Nephron progenitor cell (in vitro differentiated cells): ENCODE results near the gene PPP1R26.
"Not testable (repeated sequence)": the region's sequence is repeated elsewhere in the genome, so short reads cannot be mapped to it uniquely, and the experiment has no call there.

Source experiments
- DNase-seq: peaks from one replicate; pipeline ENCODE4 v3.0.0; 2021
- H3K27ac Mint-ChIP-seq: 2 replicates; pipeline ENCODE4 v1.8.0; 2021; ENCODE audit warnings: mild to moderate bottlenecking, moderate library complexity, mixed read lengths
- H3K27me3 Mint-ChIP-seq: 2 replicates; pipeline ENCODE4 v1.8.0; 2021; ENCODE audit warnings: mild to moderate bottlenecking, low read depth, mixed read lengths; ENCODE audit not compliant: poor library complexity
- H3K36me3 Mint-ChIP-seq: 2 replicates; pipeline ENCODE4 v1.8.0; 2021; ENCODE audit warnings: low read depth, mixed read lengths
- H3K4me1 Mint-ChIP-seq: 2 replicates; pipeline ENCODE4 v1.8.0; 2021; ENCODE audit warnings: mixed read lengths
- H3K4me3 Mint-ChIP-seq: 2 replicates; pipeline ENCODE4 v1.8.0; 2021; ENCODE audit warnings: mild to moderate bottlenecking, moderate library complexity, mixed read lengths
- H3K9me3 Mint-ChIP-seq: 2 replicates; pipeline ENCODE4 v1.8.0; 2021; ENCODE audit warnings: mild to moderate bottlenecking, moderate library complexity, mixed read lengths
- TF ChIP-seq, protein P1 (sequence below): fragments of 200-600 bp; sonication (generic); IDR thresholded peaks from 2 replicates; pipeline ENCODE4 v1.5.0; 2021; ENCODE audit warnings: antibody characterized with exemption

PPP1R26 gene

DNA sequence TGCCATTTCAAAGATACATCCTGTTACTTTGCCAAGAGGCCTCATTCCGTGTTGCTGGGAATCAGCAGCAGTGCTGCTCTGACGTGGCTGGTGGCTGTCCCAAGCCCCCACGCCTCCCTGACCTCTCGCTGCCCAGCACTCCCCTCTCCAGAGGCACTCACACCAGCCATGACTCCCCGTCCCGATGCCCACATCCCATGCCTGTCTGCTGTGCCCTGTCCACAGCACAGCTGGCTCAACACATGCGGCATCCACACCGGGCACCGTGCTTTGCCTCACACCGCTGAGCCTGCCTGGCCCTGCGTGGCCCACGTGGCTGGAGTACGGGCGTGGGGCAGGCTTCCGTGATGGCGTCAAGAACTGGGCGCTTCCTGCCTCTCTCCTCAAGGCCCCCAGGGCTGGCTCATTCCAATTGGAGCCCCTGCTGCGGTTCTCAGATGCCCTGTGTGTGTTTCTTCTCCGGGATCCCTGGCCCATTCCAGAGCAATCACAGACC, 33.8 kb downstream of the PPP1R26 start:
- Mint-ChIP-seq H3K27me3 (peaks cover 14% of the 10 kb centered on the region), H3K9me3 (peaks cover 23% of the 10 kb centered on the region), H3K4me1 (peaks cover 41% of the 10 kb centered on the region), H3K27ac (peak overlapping the region; percentile 57), H3K36me3 (peaks cover 10% of the 10 kb centered on the region), H3K4me3 (no peak overlapping the region)
- TF ChIP-seq, protein P1, sequence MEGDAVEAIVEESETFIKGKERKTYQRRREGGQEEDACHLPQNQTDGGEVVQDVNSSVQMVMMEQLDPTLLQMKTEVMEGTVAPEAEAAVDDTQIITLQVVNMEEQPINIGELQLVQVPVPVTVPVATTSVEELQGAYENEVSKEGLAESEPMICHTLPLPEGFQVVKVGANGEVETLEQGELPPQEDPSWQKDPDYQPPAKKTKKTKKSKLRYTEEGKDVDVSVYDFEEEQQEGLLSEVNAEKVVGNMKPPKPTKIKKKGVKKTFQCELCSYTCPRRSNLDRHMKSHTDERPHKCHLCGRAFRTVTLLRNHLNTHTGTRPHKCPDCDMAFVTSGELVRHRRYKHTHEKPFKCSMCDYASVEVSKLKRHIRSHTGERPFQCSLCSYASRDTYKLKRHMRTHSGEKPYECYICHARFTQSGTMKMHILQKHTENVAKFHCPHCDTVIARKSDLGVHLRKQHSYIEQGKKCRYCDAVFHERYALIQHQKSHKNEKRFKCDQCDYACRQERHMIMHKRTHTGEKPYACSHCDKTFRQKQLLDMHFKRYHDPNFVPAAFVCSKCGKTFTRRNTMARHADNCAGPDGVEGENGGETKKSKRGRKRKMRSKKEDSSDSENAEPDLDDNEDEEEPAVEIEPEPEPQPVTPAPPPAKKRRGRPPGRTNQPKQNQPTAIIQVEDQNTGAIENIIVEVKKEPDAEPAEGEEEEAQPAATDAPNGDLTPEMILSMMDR = no peak
- no peak for DNase-seq

DNA sequence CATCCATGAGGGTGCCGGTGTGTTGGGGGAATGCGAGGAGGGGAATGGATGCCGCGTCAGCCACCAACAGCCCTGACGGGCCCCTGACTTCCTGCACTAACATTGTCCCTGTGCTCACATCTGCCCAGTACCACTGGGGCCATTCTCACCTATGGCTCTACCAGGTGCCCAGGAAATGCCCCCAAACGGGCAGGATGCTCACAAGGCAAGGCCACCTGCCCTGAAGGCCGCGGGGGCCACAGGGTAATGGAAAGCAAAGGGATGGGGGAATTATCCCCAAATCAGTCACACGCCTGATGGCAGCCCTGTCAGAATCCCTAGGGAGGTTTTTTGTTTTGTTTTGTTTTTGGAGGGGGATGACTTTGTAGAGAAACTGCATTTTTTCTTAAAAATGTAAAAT, 34.3 kb downstream of the PPP1R26 start:
- Mint-ChIP-seq H3K4me1 (peaks cover 44% of the 10 kb centered on the region), H3K27ac (peak overlapping the region; percentile 57), H3K27me3 (peaks cover 14% of the 10 kb centered on the region), H3K9me3 (peaks cover 19% of the 10 kb centered on the region)
- not testable (repeated sequence) for H3K4me3 Mint-ChIP-seq, DNase-seq, H3K36me3 Mint-ChIP-seq

DNA sequence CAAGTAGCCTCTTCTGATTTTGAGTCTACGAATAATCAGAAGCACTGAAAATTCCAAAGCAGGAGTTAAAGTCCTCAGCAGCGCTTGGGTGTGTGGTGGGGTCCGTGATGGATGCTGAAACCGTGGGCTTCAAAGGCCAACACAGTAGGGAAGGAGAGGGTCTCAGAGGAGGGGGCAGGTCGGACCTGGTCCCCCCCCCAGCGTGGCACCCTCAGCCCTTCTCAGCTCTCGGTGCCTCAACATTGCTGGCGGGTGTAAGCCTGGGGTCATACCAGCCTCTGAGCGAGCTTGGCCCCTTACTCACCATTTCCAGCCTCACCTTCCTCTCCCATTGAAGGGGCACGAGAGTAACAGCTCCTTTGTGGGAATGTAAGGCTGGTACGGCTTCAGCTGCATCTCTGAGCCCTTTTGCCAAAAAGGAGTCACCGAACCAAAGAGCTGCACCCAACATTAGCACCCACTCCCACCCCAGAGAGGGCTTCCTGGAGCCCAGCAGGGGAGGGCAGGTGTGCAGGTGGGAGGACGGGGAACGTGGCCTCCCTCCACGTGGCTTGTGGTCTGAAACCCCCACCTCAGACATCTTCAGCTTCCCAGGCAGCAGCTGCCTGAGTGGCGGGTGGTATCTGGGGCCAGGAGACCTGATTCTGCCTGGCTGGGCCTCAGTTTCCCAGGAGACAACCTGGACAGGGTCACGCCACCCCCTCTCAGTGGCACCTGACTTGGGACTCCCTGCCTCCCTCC, 34.9 kb downstream of the PPP1R26 start:
- Mint-ChIP-seq H3K4me1 (peaks cover 44% of the 10 kb centered on the region), H3K4me3 (no peak overlapping the region), H3K27ac (no peak overlapping the region), H3K27me3 (peaks cover 14% of the 10 kb centered on the region), H3K36me3 (peaks cover under 1% of the 10 kb centered on the region), H3K9me3 (peaks cover 18% of the 10 kb centered on the region)
- DNase-seq = no peak
- TF ChIP-seq, protein P1 = no peak

DNA sequence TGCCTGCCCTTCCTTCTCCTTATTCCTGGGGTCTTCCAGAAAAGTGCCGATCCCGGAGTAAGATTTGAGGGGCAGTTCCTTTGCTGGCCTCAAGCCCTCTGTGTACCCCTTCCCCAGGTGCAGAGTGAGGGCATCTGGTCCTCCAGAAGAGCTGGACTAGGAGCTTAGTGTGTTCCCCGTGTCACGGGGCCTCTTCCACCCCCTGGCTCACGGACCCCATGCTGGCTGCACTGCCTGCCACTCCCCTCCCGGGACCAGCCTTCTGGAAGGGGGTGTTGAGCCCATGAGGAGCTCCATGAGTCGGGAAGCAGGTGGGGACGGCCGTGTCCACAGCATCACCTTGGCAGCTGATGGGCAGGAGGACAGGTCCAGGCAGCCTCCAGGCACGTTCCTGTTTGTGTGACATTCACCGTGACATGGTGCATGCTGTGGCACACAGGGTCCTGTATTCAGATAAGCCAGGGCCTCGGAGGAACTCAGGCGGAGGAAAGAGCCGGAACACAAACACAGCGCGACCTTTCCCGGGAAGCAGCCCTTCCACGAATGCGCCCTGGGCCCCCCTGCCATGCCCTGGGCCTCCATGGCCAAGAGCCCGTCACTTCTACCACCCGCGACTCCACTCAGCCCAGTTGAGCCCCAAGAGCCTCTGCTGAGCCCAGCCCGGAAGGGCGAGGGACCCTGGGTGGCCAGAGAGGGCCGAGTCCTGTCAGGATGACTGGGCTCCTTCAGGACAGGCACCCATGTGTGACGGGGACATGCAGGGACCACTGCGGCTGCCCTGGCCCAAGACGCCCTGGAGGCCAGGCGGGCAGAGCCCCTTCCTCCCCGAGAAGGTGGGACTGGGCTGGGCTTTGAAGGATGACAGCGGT, 35.7 kb downstream of the PPP1R26 start:
- peaks cover 14% of the 10 kb centered on the region for H3K27me3 Mint-ChIP-seq

DNA sequence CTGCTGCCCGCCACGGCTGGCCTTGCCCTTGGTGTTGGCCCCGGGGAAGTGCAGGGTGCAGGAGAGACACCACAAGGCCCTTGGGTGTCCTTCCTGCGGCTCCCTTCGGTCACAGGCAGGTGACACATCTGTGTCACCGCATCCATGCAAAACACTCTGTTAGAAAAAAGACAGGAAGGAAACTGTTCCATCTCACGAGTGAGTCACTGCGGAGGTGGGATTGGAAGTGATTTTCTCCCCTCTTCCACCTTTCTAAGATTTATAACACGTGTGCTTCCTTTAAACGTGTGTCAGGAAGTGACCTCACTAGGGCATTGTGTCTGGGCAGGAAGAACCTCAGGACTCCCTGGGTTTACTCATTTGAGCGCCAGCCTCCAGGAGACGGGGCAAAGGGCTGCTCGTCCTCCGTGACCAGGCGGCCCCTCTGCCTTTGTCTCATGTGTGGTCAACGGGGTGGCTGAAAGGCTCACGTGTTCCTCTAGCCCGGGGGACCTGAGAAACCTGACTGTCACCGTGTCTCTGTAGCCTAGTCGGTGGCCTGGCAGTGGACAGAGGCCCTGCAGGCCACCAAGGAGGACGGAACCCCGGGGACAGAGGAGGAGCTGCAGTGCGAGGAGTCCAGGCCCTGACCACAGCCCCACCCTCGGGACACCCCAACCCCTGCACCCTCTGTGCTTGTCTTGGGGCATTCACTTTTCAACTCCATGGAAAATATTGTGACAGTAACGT, 36.7 kb downstream of the PPP1R26 start:
- H3K4me1 Mint-ChIP-seq = peaks cover 44% of the 10 kb centered on the region
- H3K4me3 Mint-ChIP-seq = no peak overlapping the region
- no peak for DNase-seq
- no peak overlapping the region for H3K27ac Mint-ChIP-seq
- H3K9me3 Mint-ChIP-seq = peaks cover 10% of the 10 kb centered on the region
- TF ChIP-seq, protein P1 = no peak
- H3K36me3 Mint-ChIP-seq = no peaks in the 10 kb centered on the region
- peaks cover 18% of the 10 kb centered on the region for H3K27me3 Mint-ChIP-seq

More for the DNA sequence above, 35.7 kb downstream of the PPP1R26 start:
- Mint-ChIP-seq H3K9me3 (peaks cover 15% of the 10 kb centered on the region), H3K4me3 (no peak overlapping the region), H3K4me1 (peaks cover 44% of the 10 kb centered on the region), H3K36me3 (no peaks in the 10 kb centered on the region), H3K27ac (no peak overlapping the region)
- TF ChIP-seq, protein P1 = no peak
- no peak for DNase-seq

DNA sequence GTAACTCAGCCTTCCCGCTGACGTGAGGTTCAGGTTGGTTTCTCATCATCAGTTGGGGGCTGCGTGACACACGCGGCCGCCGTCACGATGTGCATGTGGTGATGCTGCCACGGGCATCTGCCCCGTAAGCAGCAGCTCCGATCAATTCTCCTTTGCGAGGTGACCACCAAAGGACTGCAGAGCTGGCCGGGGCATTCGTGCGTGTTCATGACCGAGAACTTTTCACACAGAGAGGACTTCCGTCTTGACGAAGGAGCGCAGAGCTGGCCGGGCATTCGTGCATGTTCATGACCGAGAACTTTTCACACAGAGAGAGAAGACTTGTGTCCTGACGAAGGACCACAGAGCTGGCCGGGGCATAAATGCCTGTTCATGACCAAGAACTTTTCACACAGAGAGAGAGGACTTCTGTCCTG, 37.8 kb downstream of the PPP1R26 start:
- H3K4me1 Mint-ChIP-seq = peaks cover 43% of the 10 kb centered on the region
- no peak for DNase-seq

More for the DNA sequence above, 37.8 kb downstream of the PPP1R26 start:
- peaks cover 18% of the 10 kb centered on the region for H3K27me3 Mint-ChIP-seq
- peak overlapping the region; percentile 57 for H3K27ac Mint-ChIP-seq
- no peak overlapping the region for H3K4me3 Mint-ChIP-seq
- peaks cover 10% of the 10 kb centered on the region for H3K9me3 Mint-ChIP-seq
- TF ChIP-seq, protein P1 = no peak
- H3K36me3 Mint-ChIP-seq = no peaks in the 10 kb centered on the region
